Activated CD8-positive, alpha-beta memory T cell treated with anti-CD3 and anti-CD28 coated beads, Interleukin-2, amount 50 U/mL, for 24 hours (primary cell): ENCODE data around the gene KRTAP4-1.
"Not testable (repeated sequence)": the region's sequence is repeated elsewhere in the genome, so short reads cannot be mapped to it uniquely, and the experiment has no call there.

Experiments used
- DNase-seq: peaks from one replicate; pipeline ENCODE4 v3.0.0-alpha.2; 2020; ENCODE audit errors: extremely low read depth

KRTAP4-1 gene

GRCh38 chr17:41171886-41172285 is 12.8 kb downstream of the KRTAP4-1 start:
- no peak for DNase-seq

GRCh38 chr17:41168121-41168520 is 16.6 kb downstream of the KRTAP4-1 start, which contains the start of gene KRTAP4-3:
Gene KRTAP4-3 (minus strand): TSS chr17:41168221. CDS start chr17:41168172, 49 bp downstream.
- no peak for DNase-seq

- no peak for DNase-seq
Observed at GRCh38 chr17:41167561-41167960, 17.1 kb downstream of the KRTAP4-1 start.

GRCh38 chr17:41163828-41164227 is 20.9 kb downstream of the KRTAP4-1 start:
- DNase-seq: no peak

- DNase-seq: no peak
Observed at GRCh38 chr17:41160648-41161047, 24.1 kb downstream of the KRTAP4-1 start, which contains the start of gene KRTAP4-4. Gene KRTAP4-4 (minus strand): TSS chr17:41160748. CDS start chr17:41160691, 57 bp downstream.

- DNase-seq: not testable (repeated sequence)
Observed at GRCh38 chr17:41160190-41160589, 24.5 kb downstream of the KRTAP4-1 start.

GRCh38 chr17:41153856-41154255 is 30.9 kb downstream of the KRTAP4-1 start:
- no peak for DNase-seq

GRCh38 chr17:41151525-41151924 is 33.2 kb downstream of the KRTAP4-1 start:
- no peak for DNase-seq

GRCh38 chr17:41150026-41150425 is 34.7 kb downstream of the KRTAP4-1 start:
- no peak for DNase-seq

GRCh38 chr17:41149652-41149985 is 35.1 kb downstream of the KRTAP4-1 start, which contains the start of gene KRTAP4-5:
Gene KRTAP4-5 (minus strand): TSS chr17:41149825. CDS start chr17:41149767, 58 bp downstream.
- DNase-seq: no peak

- not testable (repeated sequence) for DNase-seq
Observed at GRCh38 chr17:41148971-41149651, 35.6 kb downstream of the KRTAP4-1 start.

GRCh38 chr17:41147531-41148204 is 37.0 kb downstream of the KRTAP4-1 start:
- no peak for DNase-seq

GRCh38 chr17:41145261-41145660 is 39.5 kb downstream of the KRTAP4-1 start:
- DNase-seq: no peak

- DNase-seq: no peak
Observed at GRCh38 chr17:41144846-41145245, 39.9 kb downstream of the KRTAP4-1 start.

- DNase-seq: no peak
Observed at GRCh38 chr17:41141361-41141760, 43.4 kb downstream of the KRTAP4-1 start.

- DNase-seq: no peak
Observed at GRCh38 chr17:41140360-41141131, 44.2 kb downstream of the KRTAP4-1 start, which contains the start of gene KRTAP4-6. Gene KRTAP4-6 (minus strand): TSS chr17:41140544. CDS start chr17:41140487, 57 bp downstream.

GRCh38 chr17:41139865-41140264 is 44.8 kb downstream of the KRTAP4-1 start:
- DNase-seq: not testable (repeated sequence)
